Measurements from ENCODE around the gene KRT8.
A peak's percentile ranks its signal among the peaks of the same experiment; 100 is the strongest.

KRT8 gene

DNA sequence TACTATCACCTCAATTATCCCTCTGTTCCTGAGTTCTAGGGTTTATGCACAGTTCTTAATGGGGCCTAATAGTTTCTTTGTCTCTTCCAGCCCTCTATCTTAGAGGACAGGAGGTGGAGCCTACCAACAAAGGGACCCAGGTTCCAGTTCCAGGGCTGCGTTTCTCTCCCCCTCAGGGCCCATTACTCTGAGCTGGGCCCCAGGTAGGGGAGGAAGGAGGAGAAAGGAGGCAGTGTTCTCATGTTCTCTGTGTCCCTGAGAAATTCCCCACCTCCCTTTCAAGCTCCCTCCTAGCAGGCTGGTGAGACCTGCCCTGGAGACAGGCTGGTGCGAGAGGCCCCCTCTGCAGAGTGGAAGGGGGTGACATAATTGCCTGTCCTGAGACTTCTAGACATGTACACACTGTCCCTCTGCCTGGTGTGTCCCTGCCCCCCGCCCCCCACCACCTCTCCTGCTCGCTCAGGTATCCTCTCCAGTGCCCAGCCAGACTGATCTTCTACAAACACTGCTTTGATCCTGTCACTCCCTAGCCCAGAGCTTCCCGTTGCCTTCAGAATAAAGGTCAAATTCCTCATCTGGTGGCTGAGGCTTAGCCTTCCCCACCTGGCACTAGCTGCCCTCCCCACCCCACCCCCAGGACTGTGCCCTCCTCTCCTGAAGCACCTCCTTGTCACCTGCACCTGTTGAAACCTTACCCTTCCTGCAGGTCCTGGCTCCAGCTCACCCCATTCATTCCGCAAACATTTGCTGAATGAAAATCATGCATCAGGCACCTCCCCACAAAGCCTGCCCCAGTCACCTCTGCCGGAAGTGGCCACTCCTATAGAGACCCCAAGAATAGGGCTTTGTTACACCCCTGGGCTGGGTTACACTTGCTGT, 21.1 kb upstream of the KRT8 start:
- no peak for ATAC-seq
- no peak for DNase-seq

DNA sequence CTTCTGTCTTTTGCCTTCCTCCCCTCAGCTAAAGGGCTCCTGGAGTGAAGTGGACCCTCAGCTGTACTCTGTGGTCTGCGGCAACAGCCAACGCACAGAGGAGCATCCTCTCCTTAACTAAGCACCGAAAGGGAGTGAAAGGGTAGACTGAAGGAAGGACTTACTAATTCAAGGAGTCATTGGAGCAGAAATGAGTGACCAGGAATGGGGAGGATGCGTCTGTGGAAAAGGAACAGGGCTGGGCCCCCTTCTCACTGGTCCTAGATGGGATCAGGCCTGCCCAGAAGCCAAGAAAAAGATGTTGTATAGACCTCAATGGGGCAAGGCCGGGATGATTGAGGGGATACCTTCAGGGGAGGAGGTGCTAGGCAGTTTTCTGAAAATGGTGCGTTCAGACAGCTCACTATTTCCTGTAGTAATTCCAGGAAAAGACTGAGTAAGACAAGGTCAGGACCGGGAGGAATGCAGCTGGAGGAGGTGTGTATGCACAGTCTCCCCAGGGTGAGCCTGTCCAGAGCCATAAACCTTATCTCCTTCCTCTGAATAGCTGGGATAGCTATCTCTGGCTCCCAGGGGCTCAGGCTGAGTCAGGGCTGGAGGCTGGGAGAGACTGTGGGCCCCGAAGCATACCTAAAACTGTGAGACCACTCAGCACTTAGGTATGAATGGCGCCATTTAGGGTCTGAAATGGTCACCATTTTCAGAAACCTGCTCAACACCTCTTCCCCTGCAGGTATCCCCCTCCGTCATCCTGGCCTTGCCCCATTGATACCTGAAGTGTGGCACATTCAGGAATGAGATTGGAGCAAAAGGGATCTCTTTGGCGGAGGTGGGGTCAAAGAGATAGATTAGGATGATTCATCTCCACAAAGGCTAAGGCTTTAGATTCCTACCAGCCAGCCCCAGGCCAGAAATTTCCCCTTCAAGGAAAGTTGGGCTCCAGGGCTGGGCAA, 20.2 kb upstream of the KRT8 start:
- DNase-seq (no peak), ATAC-seq (peak; percentile 45)

DNA sequence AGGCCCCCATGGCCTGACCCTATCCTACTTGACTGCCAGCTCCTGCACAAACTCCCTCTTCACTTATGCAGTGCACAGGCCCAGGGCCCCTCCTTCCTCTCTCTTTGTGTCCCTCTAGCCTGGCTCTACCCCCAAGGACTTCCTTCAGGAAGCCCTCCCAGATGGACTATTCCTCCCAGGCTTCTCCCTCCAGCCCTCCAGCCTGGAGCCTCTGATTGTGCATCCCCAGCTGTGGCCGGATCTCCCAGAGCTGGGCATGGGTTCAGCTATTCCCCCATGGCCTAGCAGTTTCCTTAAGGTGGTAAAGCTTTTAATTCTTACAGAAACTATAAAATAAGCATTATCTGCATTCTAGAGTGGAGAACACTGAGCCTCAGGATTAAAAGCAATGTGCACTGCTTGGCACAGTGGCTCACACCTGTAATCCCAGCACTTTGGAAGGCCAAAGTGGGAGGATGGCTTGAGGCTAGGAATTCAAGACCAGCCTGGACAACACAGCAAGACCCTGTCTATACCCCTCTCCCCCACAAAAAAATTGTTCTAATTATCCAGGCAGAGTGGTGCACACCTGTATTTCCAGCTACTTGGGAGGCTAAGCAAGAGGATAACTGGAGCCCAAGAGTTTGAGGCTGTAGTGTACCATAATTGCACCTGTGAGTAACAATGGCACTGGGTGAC, 16.8 kb upstream of the KRT8 start:
- DNase-seq, result no peak
- ATAC-seq, result no peak

DNA sequence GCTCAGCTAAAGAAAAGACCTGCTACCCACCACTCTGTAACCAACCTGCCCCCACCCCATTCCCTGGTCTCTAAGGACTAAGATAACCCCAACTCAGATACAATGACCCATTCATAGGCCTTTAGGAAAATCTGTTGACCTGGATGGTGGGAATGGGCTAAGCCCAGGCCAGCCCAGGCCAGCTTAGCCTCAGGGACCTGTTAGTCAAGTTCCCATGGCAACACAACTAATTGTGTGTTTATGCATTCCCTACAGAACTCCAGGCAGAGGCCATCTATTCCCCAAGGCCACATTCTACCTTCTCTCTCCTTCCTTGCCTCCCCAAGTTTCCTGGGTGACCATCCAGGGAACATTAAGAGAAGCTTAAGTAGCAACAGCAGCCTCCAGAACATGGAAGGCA, 16.1 kb upstream of the KRT8 start:
- no peak for DNase-seq
- ATAC-seq, result no peak

DNA sequence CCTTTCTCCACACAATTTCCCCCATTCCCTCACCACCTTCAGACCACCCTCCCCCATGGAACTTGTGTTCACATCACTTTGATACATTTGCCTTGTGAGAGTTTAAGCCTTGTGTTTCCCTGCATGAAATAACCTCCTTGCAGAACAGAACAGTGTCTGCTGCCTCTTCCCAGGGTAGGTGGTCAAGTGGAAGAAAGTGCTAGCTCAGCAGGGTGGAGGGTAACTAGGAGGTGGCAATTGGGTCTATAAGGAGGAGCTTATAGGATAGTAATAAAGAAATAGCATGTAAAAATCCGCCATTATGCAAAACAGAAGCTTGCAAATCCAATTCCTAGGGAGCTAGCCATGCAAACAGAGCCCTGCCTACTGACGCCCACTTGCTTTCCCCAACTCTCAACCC, 13.9 kb upstream of the KRT8 start:
- ATAC-seq (no peak), DNase-seq (no peak)

DNA sequence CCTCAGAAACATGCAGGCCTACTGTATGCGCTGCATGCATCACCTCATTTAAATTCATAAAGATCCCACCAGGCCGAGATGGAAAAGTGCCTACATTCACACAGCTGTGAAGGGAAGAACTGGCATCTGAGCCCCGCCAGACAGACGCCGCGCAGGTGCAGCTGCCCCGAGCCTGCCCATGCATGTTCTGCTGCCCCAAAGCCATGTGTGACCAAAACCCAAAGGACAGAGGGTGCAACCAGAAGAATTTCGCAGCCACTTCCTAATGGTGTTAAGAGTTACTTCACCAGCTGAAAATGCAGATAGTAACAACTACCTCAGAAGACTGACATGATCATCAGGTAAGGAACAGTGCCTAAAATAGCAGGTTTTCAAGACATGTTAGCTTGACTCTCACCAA, 13.5 kb upstream of the KRT8 start:
- ATAC-seq (no peak), DNase-seq (no peak)

DNA sequence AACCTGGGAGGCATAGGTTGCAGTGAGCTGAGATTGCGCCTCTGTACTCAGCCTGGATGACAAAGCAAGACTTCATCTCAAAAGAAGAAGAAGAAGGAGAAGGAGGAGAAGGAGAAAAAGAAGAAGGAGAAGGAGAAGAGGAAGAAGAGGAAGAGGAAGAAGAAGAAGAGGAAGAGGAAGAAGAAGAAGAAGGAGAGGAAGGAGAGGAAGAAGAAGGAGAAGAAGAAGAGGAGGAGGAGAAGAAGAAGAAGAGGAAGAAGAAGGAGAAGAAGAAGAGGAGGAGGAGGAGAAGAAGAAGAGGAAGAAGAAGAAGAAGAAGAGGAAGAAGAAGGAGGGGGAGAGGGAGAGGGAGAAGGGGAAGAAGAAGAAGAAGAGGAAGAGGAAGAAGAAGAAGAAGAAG, 12.9 kb upstream of the KRT8 start:
- DNase-seq (no peak), ATAC-seq (no peak)

DNA sequence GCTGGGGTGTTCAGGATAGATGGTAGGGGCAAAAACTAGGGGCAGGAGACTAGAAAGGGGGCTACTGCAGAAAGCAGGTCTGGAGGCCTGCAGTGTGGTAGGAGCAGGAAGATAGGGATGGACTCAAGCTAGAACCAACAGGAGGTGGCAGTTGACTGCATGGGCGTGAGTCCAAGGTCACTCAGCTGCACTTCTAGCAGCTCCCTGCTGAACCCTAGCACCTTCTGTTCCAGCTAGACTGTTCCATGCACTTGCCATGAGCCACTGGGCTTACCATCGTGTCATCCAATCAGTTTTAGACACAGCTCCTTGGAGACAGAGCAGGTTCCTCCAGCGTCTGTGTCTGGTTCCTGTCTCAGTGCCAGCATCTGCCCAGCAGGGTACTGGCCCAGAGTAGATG, 11.3 kb upstream of the KRT8 start:
- no peak for ATAC-seq

DNA sequence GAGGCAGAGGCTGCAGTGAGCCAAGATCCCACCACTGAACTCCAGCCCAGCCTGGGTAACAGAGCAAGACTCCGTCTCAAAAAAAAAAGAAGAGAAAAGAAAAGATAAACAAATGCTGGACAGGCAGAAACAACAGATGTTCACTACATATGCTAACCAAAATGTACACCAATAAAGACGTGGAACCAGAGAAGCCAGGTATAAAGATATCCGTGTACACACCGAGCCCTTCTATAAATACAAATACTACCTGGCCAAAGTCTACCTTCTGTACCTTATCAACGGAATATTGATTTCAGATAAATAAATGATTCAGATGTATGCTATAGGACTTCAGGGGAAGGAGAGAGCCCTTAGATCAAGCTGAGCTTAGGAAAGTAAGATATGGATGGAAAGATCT, 10.8 kb upstream of the KRT8 start:
- no peak for ATAC-seq

More for the DNA sequence above, 11.3 kb upstream of the KRT8 start:
- no peak for DNase-seq

DNA sequence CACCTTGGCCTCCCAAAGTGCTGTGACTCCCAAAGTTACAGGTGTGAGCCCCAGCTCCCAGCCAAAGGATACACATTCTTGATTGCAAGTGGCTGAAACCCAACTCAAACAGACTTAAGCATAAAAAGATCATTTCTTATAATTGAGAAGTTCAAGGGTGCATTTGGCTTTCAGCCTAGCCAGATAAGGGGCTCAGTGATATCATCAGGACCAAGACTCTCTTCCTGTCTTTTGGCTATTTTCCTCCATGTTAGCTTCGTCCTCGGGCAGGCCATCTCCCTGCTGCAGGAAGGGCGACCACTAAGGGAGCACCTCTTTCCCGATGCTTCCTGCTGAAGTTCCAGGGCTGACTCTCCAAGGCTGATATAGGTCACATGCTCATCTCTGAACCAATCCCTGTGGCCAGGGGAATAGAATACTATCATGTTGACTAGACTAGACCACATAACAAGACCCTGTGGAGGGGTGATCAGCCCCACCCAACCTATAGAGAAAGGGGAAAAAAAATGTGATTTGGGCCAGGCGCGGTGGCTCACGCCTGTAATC, 9.8 kb upstream of the KRT8 start:
- ATAC-seq (no peak), DNase-seq (no peak)

More for the DNA sequence above, 10.8 kb upstream of the KRT8 start:
- no peak for DNase-seq

DNA sequence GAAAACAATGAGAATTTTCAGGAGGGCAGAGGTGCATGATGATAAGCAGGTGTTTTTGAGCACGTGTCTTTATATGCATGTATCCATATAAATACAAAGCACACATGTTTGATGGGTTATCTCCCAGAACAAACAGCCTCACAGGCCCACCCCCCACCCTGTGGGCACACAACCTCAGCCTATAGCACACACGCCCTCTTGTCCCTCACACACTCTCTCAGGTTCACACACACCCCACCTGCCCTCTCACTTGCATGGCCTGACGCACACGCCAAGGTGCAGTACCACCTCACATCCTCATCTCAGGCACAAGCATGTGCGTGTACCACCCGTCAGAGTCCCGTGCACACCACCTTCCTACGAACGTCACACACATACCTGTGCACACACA, 8.6 kb upstream of the KRT8 start:
- ATAC-seq (no peak), DNase-seq (no peak)

DNA sequence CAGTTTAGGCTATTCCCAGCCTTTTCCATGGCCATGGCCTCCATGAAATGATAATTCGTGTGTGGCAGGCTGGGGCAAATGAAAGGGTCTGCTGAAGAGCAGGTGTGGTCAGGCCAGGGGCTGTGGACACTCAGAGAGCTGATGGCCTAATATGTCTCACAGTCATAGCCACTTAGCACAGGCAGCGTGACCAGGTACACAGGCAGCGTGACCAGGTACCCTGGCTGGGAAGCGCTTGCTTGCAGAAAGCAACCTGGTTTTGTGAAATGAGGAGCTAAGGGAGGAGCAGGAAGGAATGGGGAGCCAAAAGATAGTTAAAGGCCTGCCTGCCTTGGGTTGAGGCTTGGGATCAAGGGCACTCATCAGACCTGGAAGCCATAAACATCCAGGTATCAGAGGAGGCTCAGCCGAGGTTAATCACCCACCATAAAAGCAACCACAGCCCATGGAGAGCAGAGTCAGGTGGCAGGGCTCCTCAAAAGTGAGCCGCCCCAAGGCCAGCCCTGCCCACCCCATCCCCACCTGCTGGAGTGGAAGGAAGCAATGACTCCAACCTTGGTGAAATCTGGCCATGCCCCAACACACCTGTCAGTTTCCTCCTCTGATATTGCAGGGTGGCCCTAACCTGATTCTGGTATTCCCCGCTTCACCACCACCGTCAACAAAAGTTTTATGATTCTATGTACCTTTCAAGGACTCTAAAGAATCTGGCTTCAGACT, 8.0 kb upstream of the KRT8 start:
- no peak for ATAC-seq

DNA sequence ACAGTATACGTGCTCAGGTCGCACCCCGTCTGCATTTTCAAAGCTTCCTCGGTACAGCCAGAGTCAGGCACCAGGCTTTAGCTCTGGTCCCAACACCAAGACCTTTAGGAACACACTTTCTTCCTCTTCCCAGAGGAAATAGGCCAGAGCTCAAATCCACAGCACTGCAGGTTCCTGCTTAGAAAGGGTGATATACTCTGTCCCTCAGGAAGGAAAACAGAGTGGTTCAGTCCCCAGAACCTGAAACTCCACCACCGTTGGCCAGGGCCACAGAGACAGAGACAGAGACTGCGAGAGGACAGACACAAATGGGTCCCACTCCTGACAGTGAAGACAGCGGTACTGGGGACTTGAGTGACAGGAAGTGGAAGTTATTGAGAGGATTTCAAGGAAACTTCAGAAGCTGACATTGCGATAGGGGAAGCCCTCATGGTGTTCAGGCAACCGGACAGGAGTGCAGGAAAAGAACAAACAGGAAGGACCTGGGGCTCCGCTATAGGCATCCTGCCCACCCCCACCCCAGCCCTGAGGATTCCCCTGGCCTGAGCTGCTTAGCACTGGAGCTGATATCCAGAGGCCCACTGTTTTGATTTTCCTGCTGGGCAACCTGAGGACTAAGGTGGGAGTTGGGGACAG, 5.5 kb upstream of the KRT8 start:
- no peak for ATAC-seq
- no peak for DNase-seq

More for the DNA sequence above, 8.0 kb upstream of the KRT8 start:
- no peak for DNase-seq

DNA sequence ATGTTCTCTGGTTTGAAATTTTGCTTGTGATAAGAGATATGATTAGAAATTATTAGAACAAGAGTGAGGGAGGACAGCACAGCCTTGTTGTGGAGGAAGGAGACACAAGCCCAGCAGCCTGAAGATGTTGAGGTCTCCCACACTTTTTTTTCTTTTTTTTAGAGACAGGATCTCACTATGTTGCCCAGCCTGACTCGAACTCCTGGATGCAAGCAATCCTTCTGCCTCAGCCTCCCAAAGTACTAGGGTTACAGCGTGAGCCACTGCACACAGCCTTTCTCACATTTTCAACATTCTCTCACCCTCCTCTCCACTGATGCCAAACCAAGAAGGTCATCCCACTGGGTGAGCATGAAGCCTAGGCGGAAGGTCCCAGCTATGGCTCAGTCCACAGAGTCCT, 4.9 kb upstream of the KRT8 start:
- DNase-seq (no peak), ATAC-seq (no peak)

DNA sequence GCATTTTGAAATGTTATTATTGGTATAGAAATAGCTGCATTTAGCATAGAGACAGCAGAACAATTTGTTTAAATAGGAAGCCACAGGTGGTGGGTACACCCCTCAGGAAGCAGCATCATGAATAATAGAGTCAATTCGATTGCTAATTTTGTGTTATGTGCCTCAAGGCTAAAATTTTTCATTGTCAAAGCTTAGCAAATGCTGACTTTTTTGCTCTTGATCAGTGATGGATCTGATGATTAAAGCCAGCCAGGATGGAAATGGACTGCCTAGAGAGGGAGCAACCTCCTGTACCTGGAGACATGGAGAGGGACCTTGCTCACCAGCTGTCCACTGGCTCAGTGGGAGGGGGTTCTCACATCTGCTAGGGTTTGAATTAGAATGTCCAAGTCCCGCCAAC, 4.5 kb upstream of the KRT8 start:
- no peak for DNase-seq
- ATAC-seq, result no peak

DNA sequence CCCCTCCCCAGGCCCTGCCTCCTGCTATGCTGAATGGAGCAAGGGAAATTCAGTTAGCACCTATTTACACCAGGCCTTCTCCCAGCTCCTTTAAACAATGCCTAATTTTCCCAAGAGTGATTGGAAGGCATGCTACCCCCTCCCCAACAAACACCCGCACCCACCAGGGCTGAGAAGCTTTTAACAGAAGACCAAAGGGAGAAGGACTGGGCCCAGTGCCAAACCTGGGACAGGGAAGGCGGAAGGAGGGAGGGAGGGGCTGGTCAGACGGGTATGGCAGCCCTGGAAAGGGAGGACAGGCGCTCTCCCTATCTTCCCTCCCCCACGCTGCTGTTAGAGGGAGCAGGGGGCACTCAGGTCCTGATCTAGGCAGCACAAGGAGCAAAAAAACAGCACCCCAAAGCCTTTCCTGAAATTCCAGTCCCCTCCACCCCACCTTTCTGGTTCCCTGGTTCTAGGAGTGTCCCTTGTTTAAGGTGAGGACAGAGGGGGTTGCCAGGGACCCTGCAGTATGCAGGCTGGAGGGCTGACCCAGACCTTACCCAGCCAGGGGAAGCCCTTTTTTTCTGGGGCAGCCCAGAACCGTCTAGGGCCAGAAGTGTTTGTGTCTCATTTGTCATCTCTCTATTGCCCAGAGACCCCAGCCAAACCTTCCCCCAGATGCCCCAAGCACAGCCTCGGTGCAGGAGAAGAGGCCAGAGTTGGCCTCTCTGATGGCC, 2.4 kb upstream of the KRT8 start:
- DNase-seq, result no peak
- ATAC-seq, result no peak

DNA sequence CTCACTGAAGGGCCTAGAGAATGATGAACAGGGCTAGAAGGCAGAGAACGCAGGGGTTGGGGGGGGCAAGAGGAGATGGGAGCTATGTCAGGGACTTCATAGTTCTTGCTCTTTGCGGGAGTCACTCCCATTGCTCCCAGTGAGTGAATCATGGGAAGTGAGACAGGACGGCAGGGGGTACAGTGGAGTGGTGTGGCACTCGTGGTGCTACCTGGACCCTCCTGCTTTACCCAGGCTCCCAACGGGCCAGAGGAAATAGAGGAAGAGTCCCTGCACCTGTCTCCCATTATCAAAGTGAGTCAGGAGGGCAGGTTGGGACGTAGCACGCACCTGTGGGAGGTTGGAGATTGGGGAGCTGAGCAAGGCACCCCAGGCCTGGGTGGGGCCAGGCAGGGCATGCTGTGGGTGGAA, 1.3 kb upstream of the KRT8 start:
- DNase-seq (no peak), ATAC-seq (no peak)

DNA sequence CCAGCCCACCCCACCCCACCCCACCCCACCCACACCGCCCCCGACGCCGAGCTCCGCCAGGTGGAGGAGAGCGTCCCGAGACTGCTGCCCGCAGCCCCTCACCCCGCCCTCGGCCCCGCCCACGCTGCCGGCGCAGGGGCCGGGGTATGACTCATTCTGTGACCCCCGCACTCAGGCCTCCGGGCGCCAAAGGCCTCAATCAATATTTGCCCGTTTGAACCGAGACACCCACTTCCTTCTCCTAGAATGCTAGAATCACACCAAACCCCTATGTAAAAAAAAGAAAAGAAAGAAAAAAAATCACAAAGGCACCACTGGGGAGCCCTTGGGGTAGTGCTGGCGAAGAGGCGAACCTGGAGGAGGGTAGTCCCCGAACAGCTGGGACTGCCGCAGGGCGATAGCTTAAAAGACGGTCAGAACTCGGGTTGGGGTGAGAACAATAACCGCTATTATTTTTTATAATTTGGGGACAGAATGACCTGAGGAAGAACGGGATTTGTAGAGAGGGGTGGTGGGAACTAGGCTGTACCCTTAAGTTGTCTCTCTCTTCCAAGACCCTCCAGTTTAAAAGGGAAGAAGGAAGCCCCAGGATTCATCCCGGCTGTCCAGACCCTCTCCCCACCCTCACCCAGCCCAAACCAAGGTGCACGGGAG, 894 bp downstream of the KRT8 start:
- DNase-seq, result peak; percentile 54
- ATAC-seq, result peak; percentile 17

DNA sequence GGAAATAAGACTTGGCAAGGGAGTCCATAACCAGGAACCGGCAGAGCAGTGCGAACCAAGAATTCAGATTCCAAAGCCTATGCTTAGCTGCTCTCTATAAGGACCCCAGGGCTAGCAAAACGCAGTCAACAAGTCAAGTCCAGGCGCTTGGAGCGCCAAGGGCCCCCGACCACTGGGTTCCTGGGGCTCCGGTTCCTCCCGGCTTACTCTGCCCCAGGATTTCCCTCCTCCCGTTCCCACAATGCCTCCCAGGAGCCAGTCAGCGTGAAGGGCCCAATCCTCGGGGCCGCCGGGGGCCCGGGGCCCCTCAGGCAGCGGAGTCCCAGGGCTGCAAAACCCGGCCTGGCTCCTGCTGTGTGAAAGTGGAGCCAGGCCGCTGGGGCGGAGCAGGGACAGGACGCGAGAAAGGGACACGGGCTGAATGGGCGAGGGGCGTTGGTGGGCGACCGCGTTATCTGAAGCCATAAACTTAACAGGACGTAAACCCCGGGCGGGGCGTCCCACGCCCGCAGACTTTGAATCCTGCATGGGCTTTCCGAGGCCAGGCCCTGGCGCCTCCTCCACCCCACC, 1.5 kb downstream of the KRT8 start:
- ATAC-seq (peak; percentile 85), DNase-seq (peak; percentile 72)

Measured in stimulated activated naive CD8-positive, alpha-beta T cell treated with anti-CD3 and anti-CD28 coated beads, Interleukin-15, Interleukin-2, amounts not matched to agents 100 U/mL and 50 U/mL, for 24 hours (primary cell).